HepG2 (cell line): ENCODE results near the gene TFAP2B. TPM values are rescaled to one million over a fixed set of nuclear protein-coding genes. Genes with fewer than 3 reads are reported as not detected.

Source experiments
- AFF4 ChIP-seq: sonication (generic); formaldehyde crosslinking; IDR thresholded peaks from 2 replicates; pipeline ENCODE4 v1.4.0; 2020; ENCODE audit warnings: missing genetic modification reagents
- FOXJ3 ChIP-seq: sonication (generic); formaldehyde crosslinking; IDR thresholded peaks from 2 replicates; pipeline ENCODE4 v1.4.0; 2020; ENCODE audit warnings: missing genetic modification reagents, mild to moderate bottlenecking, borderline replicate concordance
- MXD1 ChIP-seq: sonication (generic); formaldehyde crosslinking; IDR thresholded peaks from 2 replicates; pipeline ENCODE4 v1.4.0; 2020; ENCODE audit warnings: mild to moderate bottlenecking, missing genetic modification reagents
- RORA ChIP-seq: sonication (generic); formaldehyde crosslinking; IDR thresholded peaks from 2 replicates; pipeline ENCODE4 v1.5.0; 2020; ENCODE audit warnings: mild to moderate bottlenecking, missing genetic modification reagents, moderate library complexity
- SNAPC5 ChIP-seq: sonication (generic); formaldehyde crosslinking; IDR thresholded peaks from 2 replicates; pipeline ENCODE4 v1.8.1; 2023; ENCODE audit warnings: mild to moderate bottlenecking, missing genetic modification reagents, borderline replicate concordance
- TBP ChIP-seq: sonication (generic); formaldehyde crosslinking; IDR thresholded peaks from 2 replicates; pipeline ENCODE4 v1.5.0; 2020; ENCODE audit warnings: missing genetic modification reagents
- U2AF2 ChIP-seq: fragments of 200-400 bp; formaldehyde crosslinking; IDR thresholded peaks from 2 replicates; pipeline ENCODE4 v1.6.1; 2017; ENCODE audit warnings: low read depth, mild to moderate bottlenecking, low read length
- ZNF10 ChIP-seq: sonication (generic); formaldehyde crosslinking; IDR thresholded peaks from 2 replicates; pipeline ENCODE4 v1.4.0; 2020; ENCODE audit warnings: mild to moderate bottlenecking, low read depth, missing genetic modification reagents, borderline replicate concordance
- ZNF205 ChIP-seq: IDR thresholded peaks from 2 replicates; pipeline ENCODE4 v1.6.1; 2018; ENCODE audit warnings: missing biosample characterization, missing genetic modification reagents
- ZNF282 ChIP-seq: fragments of 450-650 bp; IDR thresholded peaks from 2 replicates; pipeline ENCODE4 v1.6.1; 2018; ENCODE audit not compliant: partially characterized antibody
- ZNF530 ChIP-seq: sonication (generic); formaldehyde crosslinking; IDR thresholded peaks from 2 replicates; pipeline ENCODE4 v1.5.0; 2020; ENCODE audit warnings: low read depth, mild to moderate bottlenecking, missing genetic modification reagents
- ZNF572 ChIP-seq: sonication (generic); formaldehyde crosslinking; IDR thresholded peaks from 2 replicates; pipeline ENCODE4 v1.5.1; 2020; ENCODE audit warnings: mild to moderate bottlenecking, missing genetic modification reagents
- ZNF629 ChIP-seq: sonication (generic); formaldehyde crosslinking; conservative IDR thresholded peaks from 2 replicates; pipeline ENCODE4 v1.5.0; 2020; ENCODE audit warnings: missing genetic modification reagents
- polyA plus RNA-seq, 8 experiments: library from polyadenylated mRNA; depleted of rRNA in 3 of 8; stranded (reverse) in 7 of 8; unstranded in 1 of 8; fragments of >200 nt; fragmentation: Illumina TruSeq in 4 of 8; extraction: Trizol in 4 of 8; gene quantifications; 2 replicates each; pipeline versions ENCODE4 v1.2.1 to v1.2.3, GENCODE V29; 2011 to 2016; ENCODE audit warnings: low read depth in 4 of 8, missing spikeins in 1 of 8, mixed read lengths in 1 of 8; ENCODE audit not compliant: insufficient read depth in 1 of 8
- total RNA-seq, 5 experiments: library from RNA; depleted of rRNA; stranded (reverse); fragments of >200 nt; fragmentation: Illumina TruSeq; extraction: Trizol; gene quantifications; 2 replicates each; pipeline ENCODE4 v1.2.3, GENCODE V29; 2016; ENCODE audit warnings: low read depth in 1 of 5

Gene TFAP2B
- total and polyA plus RNA-seq, 2 of the 13 experiments (the other 11 are each of a cell fraction or from before 2014, with no cell fraction given), result not detected

DNA sequence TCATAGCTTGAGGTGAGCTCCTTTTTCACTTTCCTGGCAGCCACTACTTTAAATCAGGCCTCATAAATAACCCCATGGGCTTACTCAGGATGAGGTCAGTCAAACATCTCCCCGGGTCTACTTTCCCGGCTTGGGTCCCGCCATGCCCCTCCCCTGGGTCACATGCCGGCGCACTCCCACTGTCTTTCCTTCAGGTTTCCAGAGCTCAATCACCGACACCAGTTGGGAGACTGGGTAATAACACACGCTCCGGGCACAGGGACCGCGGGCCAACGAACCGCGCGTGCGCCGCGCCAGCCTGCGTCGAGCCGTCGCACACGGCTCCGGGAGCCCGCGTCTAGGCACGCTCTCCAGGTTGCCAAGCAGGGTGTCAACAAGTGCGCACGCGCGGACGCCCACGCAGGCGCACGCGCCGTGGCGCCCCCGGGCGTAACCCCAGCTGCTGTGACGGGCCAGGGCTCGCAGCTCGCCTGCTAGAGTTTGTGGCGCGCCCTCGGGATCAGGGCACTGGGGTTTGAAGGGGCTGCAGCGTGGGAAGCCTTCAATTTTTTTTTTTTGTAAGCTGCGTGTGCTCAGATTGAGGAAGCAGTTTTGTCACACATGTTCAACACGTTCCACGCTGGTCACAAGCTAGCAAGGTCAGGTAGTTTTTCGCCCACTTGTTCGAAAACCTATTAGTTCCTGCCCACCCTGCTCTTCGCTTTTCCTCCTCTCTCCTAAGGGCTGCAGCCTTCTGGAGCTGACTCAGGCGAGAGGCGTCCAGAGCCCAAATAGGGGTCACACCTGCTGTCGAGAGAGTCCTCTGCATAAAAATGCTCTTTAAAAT is 31.8 kb downstream of the TFAP2B start (continued):
- TF ChIP-seq AFF4 (CRISPR knock-in tag), result no peak
- no peak for TF ChIP-seq ZNF10
- TF ChIP-seq MXD1 (CRISPR knock-in tag), result no peak
- TF ChIP-seq RORA, result no peak
- TF ChIP-seq U2AF2, result no peak
- no peak for TF ChIP-seq ZNF572
- TF ChIP-seq ZNF282, result no peak
- TF ChIP-seq ZNF629 (CRISPR knock-in tag), result no peak
- no peak for TF ChIP-seq FOXJ3 (CRISPR knock-in tag)
- TF ChIP-seq SNAPC5, result no peak
- no peak for TF ChIP-seq TBP (CRISPR knock-in tag)
- TF ChIP-seq ZNF530 (CRISPR knock-in tag), result no peak
- no peak for TF ChIP-seq ZNF205 (CRISPR knock-in tag)
